Breast epithelium (tissue), 3 donors: Measurements from ENCODE around the gene COL23A1.

Experiments used
- CTCF ChIP-seq, 3 donors: fragments of 450-650 bp; IDR thresholded peaks; one replicate each; pipeline ENCODE4 v1.5.1; 2016 to 2017; ENCODE audit warnings: antibody characterized with exemption in 3 of 3, mild to moderate bottlenecking in 3 of 3, moderate library complexity in 3 of 3
- POLR2A ChIP-seq: fragments of 450-650 bp; IDR thresholded peaks from one replicate; pipeline ENCODE4 v1.6.1; 2016; ENCODE audit warnings: antibody characterized with exemption, mild to moderate bottlenecking, moderate library complexity
- POLR2AphosphoS5 ChIP-seq, 3 donors: sonication (generic); formaldehyde crosslinking; IDR thresholded peaks; one replicate each; pipeline ENCODE4 v1.6.1; 2017; ENCODE audit warnings: antibody characterized with exemption in 3 of 3

GRCh38 chr5:178394074-178394473, 196.1 kb downstream of the COL23A1 start:
- TF ChIP-seq CTCF (IDR thresholded peaks at IDR 0.05) (no peak), POLR2AphosphoS5 (IDR thresholded peaks at IDR 0.05) (no peak), POLR2A (no peak)
